Medulla oblongata (tissue), 1 donor: ENCODE measurements around the gene PNCK.
"Not testable (repeated sequence)": the region's sequence is repeated elsewhere in the genome, so short reads cannot be mapped to it uniquely, and the experiment has no call there.

ENCODE experiments used
- DNase-seq: peaks from one replicate; pipeline ENCODE4 v3.0.0-alpha.2; 2015; ENCODE audit errors: extremely low spot score

The PNCK gene

GRCh38 chrX:153699210-153699783 is 25.7 kb upstream of the PNCK start:
- not testable (repeated sequence) for DNase-seq

- no peak for DNase-seq
Observed at GRCh38 chrX:153697924-153698865, 24.6 kb upstream of the PNCK start.

GRCh38 chrX:153696986-153697722 is 23.5 kb upstream of the PNCK start:
- not testable (repeated sequence) for DNase-seq

- not testable (repeated sequence) for DNase-seq
Observed at GRCh38 chrX:153696538-153696937, 22.9 kb upstream of the PNCK start.

GRCh38 chrX:153696100-153696499 is 22.5 kb upstream of the PNCK start:
- no peak for DNase-seq

GRCh38 chrX:153694687-153695270 is 21.2 kb upstream of the PNCK start:
- DNase-seq = no peak

- DNase-seq = not testable (repeated sequence)
Observed at GRCh38 chrX:153694256-153694655, 20.6 kb upstream of the PNCK start.

- no peak for DNase-seq
Observed at GRCh38 chrX:153693216-153694086, 19.8 kb upstream of the PNCK start.

GRCh38 chrX:153692611-153693156 is 19.1 kb upstream of the PNCK start:
- DNase-seq = no peak

GRCh38 chrX:153692003-153692402 is 18.4 kb upstream of the PNCK start:
- DNase-seq = no peak

GRCh38 chrX:153691032-153691827 is 17.6 kb upstream of the PNCK start:
- not testable (repeated sequence) for DNase-seq

GRCh38 chrX:153690466-153690865 is 16.9 kb upstream of the PNCK start:
- DNase-seq = no peak

- no peak for DNase-seq
Observed at GRCh38 chrX:153689654-153690465, 16.2 kb upstream of the PNCK start.

- DNase-seq = peak; percentile 67
Observed at GRCh38 chrX:153688911-153689590, 15.4 kb upstream of the PNCK start.

- no peak for DNase-seq
Observed at GRCh38 chrX:153688506-153688905, 14.9 kb upstream of the PNCK start.

- no peak for DNase-seq
Observed at GRCh38 chrX:153688071-153688470, 14.5 kb upstream of the PNCK start.

- peak; percentile 67 for DNase-seq
Observed at GRCh38 chrX:153687121-153688039, 13.8 kb upstream of the PNCK start, which contains the start of gene SLC6A8. TSS of gene SLC6A8 (plus strand) at chrX:153687926. CDS start at chrX:153688575, 649 bp downstream.
